ENCODE results near the gene NKAIN1.

The NKAIN1 gene

GRCh38 chr1:31248276-31248675, 8.6 kb upstream of the NKAIN1 start:
- Mint-ChIP-seq H3K36me3 (ENCODE audit: low read depth) (no peaks in the 10 kb centered on the region), H3K27ac (no peak overlapping the region), H3K9me3 (no peaks in the 10 kb centered on the region), H3K4me3 (no peak overlapping the region), H3K27me3 (no peaks in the 10 kb centered on the region), H3K4me1 (ENCODE audit: low read depth) (no peaks in the 10 kb centered on the region)
- DNase-seq: no peak

GRCh38 chr1:31244326-31244725, 4.6 kb upstream of the NKAIN1 start:
- no peak for DNase-seq
- no peaks in the 10 kb centered on the region for H3K9me3 Mint-ChIP-seq
- no peak overlapping the region for H3K27ac Mint-ChIP-seq
- H3K36me3 Mint-ChIP-seq (ENCODE audit: low read depth): no peaks in the 10 kb centered on the region
- peaks cover 15% of the 10 kb centered on the region for H3K27me3 Mint-ChIP-seq
- peaks cover 2% of the 10 kb centered on the region for H3K4me1 Mint-ChIP-seq (ENCODE audit: low read depth)
- no peak overlapping the region for H3K4me3 Mint-ChIP-seq

GRCh38 chr1:31243501-31244286, 4.0 kb upstream of the NKAIN1 start:
- no peak overlapping the region for H3K4me3 Mint-ChIP-seq
- no peak for DNase-seq
- no peaks in the 10 kb centered on the region for H3K36me3 Mint-ChIP-seq (ENCODE audit: low read depth)
- H3K27me3 Mint-ChIP-seq: peaks cover 21% of the 10 kb centered on the region
- no peaks in the 10 kb centered on the region for H3K9me3 Mint-ChIP-seq
- peaks cover 8% of the 10 kb centered on the region for H3K4me1 Mint-ChIP-seq (ENCODE audit: low read depth)
- H3K27ac Mint-ChIP-seq: no peak overlapping the region

GRCh38 chr1:31241321-31241720, 1.6 kb upstream of the NKAIN1 start:
- Mint-ChIP-seq H3K9me3 (no peaks in the 10 kb centered on the region), H3K4me3 (no peak overlapping the region), H3K36me3 (ENCODE audit: low read depth) (no peaks in the 10 kb centered on the region), H3K27ac (no peak overlapping the region), H3K4me1 (ENCODE audit: low read depth) (peaks cover 9% of the 10 kb centered on the region), H3K27me3 (peaks cover 45% of the 10 kb centered on the region)
- DNase-seq: no peak

- Mint-ChIP-seq H3K27me3 (peaks cover 67% of the 10 kb centered on the region), H3K27ac (no peak overlapping the region), H3K4me3 (peak overlapping the region; percentile 55), H3K4me1 (ENCODE audit: low read depth) (peaks cover 9% of the 10 kb centered on the region), H3K9me3 (no peaks in the 10 kb centered on the region), H3K36me3 (ENCODE audit: low read depth) (no peaks in the 10 kb centered on the region)
- DNase-seq: peak; percentile 32
Observed at GRCh38 chr1:31238986-31239613, 587 bp downstream of the NKAIN1 start.

- H3K36me3 Mint-ChIP-seq (ENCODE audit: low read depth): no peaks in the 10 kb centered on the region
- no peak for DNase-seq
- peaks cover 69% of the 10 kb centered on the region for H3K27me3 Mint-ChIP-seq
- H3K4me3 Mint-ChIP-seq: peak overlapping the region; percentile 55
- peaks cover 9% of the 10 kb centered on the region for H3K4me1 Mint-ChIP-seq (ENCODE audit: low read depth)
- no peak overlapping the region for H3K27ac Mint-ChIP-seq
- H3K9me3 Mint-ChIP-seq: no peaks in the 10 kb centered on the region
Observed at GRCh38 chr1:31238612-31238985, 1.1 kb downstream of the NKAIN1 start.

GRCh38 chr1:31234870-31235269, 4.8 kb downstream of the NKAIN1 start:
- Mint-ChIP-seq H3K4me1 (ENCODE audit: low read depth) (peaks cover 7% of the 10 kb centered on the region), H3K9me3 (no peaks in the 10 kb centered on the region), H3K4me3 (no peak overlapping the region), H3K36me3 (ENCODE audit: low read depth) (no peaks in the 10 kb centered on the region), H3K27ac (no peak overlapping the region), H3K27me3 (peaks cover 55% of the 10 kb centered on the region)
- no peak for DNase-seq

GRCh38 chr1:31234123-31234708, 5.5 kb downstream of the NKAIN1 start:
- Mint-ChIP-seq H3K9me3 (no peaks in the 10 kb centered on the region), H3K4me3 (no peak overlapping the region), H3K27ac (no peak overlapping the region), H3K36me3 (ENCODE audit: low read depth) (no peaks in the 10 kb centered on the region), H3K27me3 (peaks cover 53% of the 10 kb centered on the region), H3K4me1 (ENCODE audit: low read depth) (peaks cover 7% of the 10 kb centered on the region)
- no peak for DNase-seq

GRCh38 chr1:31232689-31233088, 7.0 kb downstream of the NKAIN1 start:
- H3K27me3 Mint-ChIP-seq: peaks cover 38% of the 10 kb centered on the region
- no peaks in the 10 kb centered on the region for H3K9me3 Mint-ChIP-seq
- H3K4me3 Mint-ChIP-seq: no peak overlapping the region
- H3K36me3 Mint-ChIP-seq (ENCODE audit: low read depth): no peaks in the 10 kb centered on the region
- H3K4me1 Mint-ChIP-seq (ENCODE audit: low read depth): no peaks in the 10 kb centered on the region
- no peak for DNase-seq
- H3K27ac Mint-ChIP-seq: no peak overlapping the region

GRCh38 chr1:31231802-31232201, 7.9 kb downstream of the NKAIN1 start:
- no peaks in the 10 kb centered on the region for H3K36me3 Mint-ChIP-seq (ENCODE audit: low read depth)
- no peak overlapping the region for H3K4me3 Mint-ChIP-seq
- no peaks in the 10 kb centered on the region for H3K9me3 Mint-ChIP-seq
- no peaks in the 10 kb centered on the region for H3K4me1 Mint-ChIP-seq (ENCODE audit: low read depth)
- peaks cover 29% of the 10 kb centered on the region for H3K27me3 Mint-ChIP-seq
- H3K27ac Mint-ChIP-seq: no peak overlapping the region
- DNase-seq: no peak

- Mint-ChIP-seq H3K36me3 (ENCODE audit: low read depth) (no peaks in the 10 kb centered on the region), H3K27me3 (peaks cover 15% of the 10 kb centered on the region), H3K4me1 (ENCODE audit: low read depth) (no peaks in the 10 kb centered on the region), H3K9me3 (no peaks in the 10 kb centered on the region), H3K27ac (no peak overlapping the region), H3K4me3 (no peak overlapping the region)
- DNase-seq: no peak
Observed at GRCh38 chr1:31230378-31230777, 9.3 kb downstream of the NKAIN1 start.

GRCh38 chr1:31228986-31229385, 10.7 kb downstream of the NKAIN1 start:
- peaks cover 5% of the 10 kb centered on the region for H3K27me3 Mint-ChIP-seq

GRCh38 chr1:31227891-31228568, 11.7 kb downstream of the NKAIN1 start:
- Mint-ChIP-seq H3K27ac (no peak overlapping the region), H3K27me3 (peaks cover 4% of the 10 kb centered on the region), H3K4me1 (ENCODE audit: low read depth) (no peaks in the 10 kb centered on the region), H3K9me3 (no peaks in the 10 kb centered on the region), H3K4me3 (no peak overlapping the region), H3K36me3 (ENCODE audit: low read depth) (no peaks in the 10 kb centered on the region)
- DNase-seq: no peak

More at GRCh38 chr1:31228986-31229385, 10.7 kb downstream of the NKAIN1 start:
- Mint-ChIP-seq H3K27ac (no peak overlapping the region), H3K9me3 (no peaks in the 10 kb centered on the region), H3K4me3 (no peak overlapping the region), H3K36me3 (ENCODE audit: low read depth) (no peaks in the 10 kb centered on the region), H3K4me1 (ENCODE audit: low read depth) (no peaks in the 10 kb centered on the region)
- DNase-seq: no peak

GRCh38 chr1:31224068-31224467, 15.6 kb downstream of the NKAIN1 start:
- H3K36me3 Mint-ChIP-seq (ENCODE audit: low read depth): no peaks in the 10 kb centered on the region
- no peak overlapping the region for H3K4me3 Mint-ChIP-seq
- H3K9me3 Mint-ChIP-seq: no peaks in the 10 kb centered on the region
- H3K4me1 Mint-ChIP-seq (ENCODE audit: low read depth): no peaks in the 10 kb centered on the region
- no peak overlapping the region for H3K27ac Mint-ChIP-seq
- H3K27me3 Mint-ChIP-seq: peaks cover 4% of the 10 kb centered on the region
- DNase-seq: no peak

- no peaks in the 10 kb centered on the region for H3K36me3 Mint-ChIP-seq (ENCODE audit: low read depth)
- no peak for DNase-seq
- H3K4me1 Mint-ChIP-seq (ENCODE audit: low read depth): no peaks in the 10 kb centered on the region
- H3K27ac Mint-ChIP-seq: no peak overlapping the region
- H3K9me3 Mint-ChIP-seq: no peaks in the 10 kb centered on the region
- peaks cover 4% of the 10 kb centered on the region for H3K27me3 Mint-ChIP-seq
- no peak overlapping the region for H3K4me3 Mint-ChIP-seq
Observed at GRCh38 chr1:31222176-31222575, 17.5 kb downstream of the NKAIN1 start.
